SJCRH30 (cell line): Measurements from ENCODE around the gene AARS2. TPM values are rescaled to one million over a fixed set of nuclear protein-coding genes. Genes with fewer than 3 reads are reported as not detected.
A peak's percentile ranks its signal among the peaks of the same experiment; 100 is the strongest.
"Not testable (repeated sequence)": the region's sequence is repeated elsewhere in the genome, so short reads cannot be mapped to it uniquely, and the experiment has no call there.

ENCODE experiments used
- DNase-seq, 2 experiments: peaks; one replicate each; pipeline ENCODE4 v3.0.0-alpha.2; 2015 to 2020
- H3K27ac ChIP-seq: fragments of 250-450 bp; sonication (Bioruptor Pico); 2 replicates; pipeline ENCODE4 v1.5.1; 2020; ENCODE audit warnings: mild to moderate bottlenecking, moderate library complexity
- H3K27me3 ChIP-seq: fragments of 250-450 bp; sonication (Bioruptor Pico); 2 replicates; pipeline ENCODE4 v1.5.1; 2020; ENCODE audit warnings: mild to moderate bottlenecking, moderate library complexity
- H3K36me3 ChIP-seq: fragments of 250-450 bp; sonication (Bioruptor Pico); 2 replicates; pipeline ENCODE4 v1.5.1; 2020; ENCODE audit warnings: mild to moderate bottlenecking, moderate library complexity
- H3K4me1 ChIP-seq: fragments of 250-450 bp; sonication (Bioruptor Pico); 2 replicates; pipeline ENCODE4 v1.5.1; 2020; ENCODE audit warnings: mild to moderate bottlenecking, moderate library complexity
- H3K4me3 ChIP-seq: fragments of 250-450 bp; sonication (Bioruptor Pico); 2 replicates; pipeline ENCODE4 v1.5.1; 2020; ENCODE audit warnings: mild to moderate bottlenecking, moderate library complexity
- H3K9me3 ChIP-seq: fragments of 250-450 bp; sonication (Bioruptor Pico); replicated peaks from 2 replicates; pipeline ENCODE4 v1.5.1; 2020; ENCODE audit warnings: mild to moderate bottlenecking, moderate library complexity
- total RNA-seq: library from RNA; depleted of rRNA; stranded (reverse); fragments of >200 nt; shearing (Covaris generic); gene quantifications from 2 replicates; pipeline ENCODE4 v1.2.3, GENCODE V29; 2014

AARS2 gene
- total RNA-seq, 1 experiment from 2014 or later: 19.3 TPM

DNA sequence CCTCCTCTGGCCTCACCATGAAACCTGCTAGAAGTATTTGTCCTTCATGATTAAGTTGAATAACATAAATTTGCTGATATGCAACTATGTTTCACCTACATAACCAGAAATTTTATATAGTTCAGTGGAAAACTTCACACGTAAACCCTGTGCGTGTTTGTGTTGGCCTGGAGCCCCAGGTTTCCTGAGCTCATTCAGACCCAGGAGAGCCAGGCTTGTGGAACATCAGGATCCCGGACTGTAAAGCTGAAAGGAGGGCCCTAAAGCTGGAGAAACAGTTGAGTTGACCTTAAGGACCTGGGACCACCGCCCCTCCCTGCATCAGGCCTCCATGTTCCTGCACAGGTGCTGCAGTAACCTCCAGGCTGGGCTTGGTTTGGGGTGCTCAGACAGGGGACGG lies 26.2 kb upstream of the AARS2 start:
- no peaks in the 10 kb centered on the region for H3K9me3 ChIP-seq
- no peaks in the 10 kb centered on the region for H3K36me3 ChIP-seq
- H3K4me1 ChIP-seq: no peaks in the 10 kb centered on the region
- no peak for DNase-seq
- no peak overlapping the region for H3K27ac ChIP-seq
- H3K4me3 ChIP-seq: no peak overlapping the region
- 0 out of 2 replicates have a peak, but pooled peaks cover 4% of the 10 kb centered on the region for H3K27me3 ChIP-seq

DNA sequence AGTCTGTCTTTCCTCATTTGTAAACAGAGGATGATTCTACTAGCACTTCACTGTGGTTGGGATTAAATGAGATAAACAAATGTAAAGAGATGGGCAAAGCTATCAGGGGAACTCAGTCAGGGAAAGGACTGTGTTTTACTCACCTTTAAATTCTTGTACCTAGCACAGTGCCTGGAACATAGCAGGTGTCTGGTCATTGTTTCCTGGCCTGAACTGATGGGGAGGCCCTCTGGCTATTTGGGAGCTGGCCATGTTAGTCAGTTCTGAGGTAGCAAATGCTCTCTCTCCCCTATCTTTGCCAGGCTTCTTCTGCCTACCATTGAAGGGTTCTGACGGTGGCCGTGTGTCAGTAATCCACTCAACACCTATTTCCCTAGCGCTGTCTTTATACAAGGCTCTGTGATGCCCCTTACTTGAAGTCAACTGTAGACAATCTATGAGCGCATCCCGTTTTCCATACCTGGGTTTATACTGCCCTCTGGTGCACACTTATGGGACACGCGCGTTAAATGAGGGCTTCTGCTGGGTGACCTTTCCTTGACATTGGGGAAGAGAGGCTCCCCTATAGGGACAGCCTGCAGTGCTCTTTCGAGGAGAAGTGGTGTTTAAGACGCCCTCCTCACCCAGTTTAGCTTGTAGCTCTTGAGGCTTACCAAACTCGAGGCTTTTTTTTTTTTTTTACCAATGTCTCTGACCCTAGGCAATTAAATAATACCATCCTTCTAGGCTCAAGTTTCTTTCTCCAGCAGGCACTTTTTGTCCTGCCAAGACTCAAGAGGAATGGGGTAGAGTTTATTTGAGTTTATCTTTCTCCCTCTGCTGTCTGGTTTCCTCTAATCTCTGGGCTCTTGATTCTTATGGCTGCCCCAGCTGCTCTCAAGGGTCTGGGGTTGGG lies 25.3 kb upstream of the AARS2 start:
- Histone ChIP-seq H3K27ac (no peak overlapping the region), H3K4me3 (no peak overlapping the region), H3K9me3 (no peaks in the 10 kb centered on the region), H3K36me3 (no peaks in the 10 kb centered on the region), H3K27me3 (0 out of 2 replicates have a peak, but pooled peaks cover 4% of the 10 kb centered on the region), H3K4me1 (no peaks in the 10 kb centered on the region)
- DNase-seq: peak; percentile 39 to 84

DNA sequence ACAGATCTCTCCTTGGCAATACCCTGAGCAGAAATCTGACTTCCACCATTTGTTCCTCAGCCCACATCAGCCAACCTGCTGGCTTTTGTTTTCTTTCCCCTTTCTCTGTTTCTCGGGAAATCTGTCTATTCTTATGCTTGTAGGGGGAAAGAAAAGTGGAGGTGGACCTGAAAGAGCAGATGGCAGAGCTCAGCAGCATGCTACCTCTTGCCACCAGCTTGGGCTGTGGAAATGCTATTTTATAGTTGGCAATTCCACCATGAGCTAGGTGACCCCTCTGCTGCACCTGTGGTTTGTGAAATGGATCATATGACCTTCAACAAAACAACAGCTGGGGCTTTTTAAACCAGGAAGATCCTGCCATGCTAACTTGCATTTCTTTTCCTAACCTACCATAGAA lies 22.5 kb upstream of the AARS2 start:
- Histone ChIP-seq H3K36me3 (no peaks in the 10 kb centered on the region), H3K4me1 (peaks cover 14% of the 10 kb centered on the region), H3K27ac (no peak overlapping the region), H3K4me3 (no peak overlapping the region), H3K9me3 (no peaks in the 10 kb centered on the region), H3K27me3 (peaks cover 4% of the 10 kb centered on the region; the same call in 1 of the 2 replicates)
- no peak for DNase-seq

DNA sequence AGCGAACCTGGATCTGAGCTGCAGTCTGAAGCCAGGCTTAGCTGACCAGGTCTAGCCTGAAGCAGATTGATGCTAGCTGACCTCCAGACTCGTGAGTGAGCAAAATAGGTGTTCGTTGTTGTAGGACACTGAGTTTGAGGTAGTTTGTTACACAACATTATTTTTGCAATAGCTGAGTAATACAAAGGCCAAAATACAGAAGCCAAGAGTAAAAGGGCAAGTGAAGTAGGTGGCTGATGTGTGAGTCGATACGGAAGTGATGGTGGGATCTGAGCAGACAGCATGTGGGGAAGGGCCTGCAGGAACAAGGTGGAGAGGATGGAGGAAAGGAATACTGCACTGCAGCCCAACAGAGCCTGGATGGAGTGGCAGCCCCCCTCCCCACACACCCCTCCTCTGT lies 20.8 kb upstream of the AARS2 start:
- Histone ChIP-seq H3K9me3 (no peaks in the 10 kb centered on the region), H3K27ac (no peak overlapping the region), H3K36me3 (no peaks in the 10 kb centered on the region), H3K4me3 (no peak overlapping the region), H3K27me3 (peaks cover 12% of the 10 kb centered on the region), H3K4me1 (peaks cover 14% of the 10 kb centered on the region)
- no peak for DNase-seq

DNA sequence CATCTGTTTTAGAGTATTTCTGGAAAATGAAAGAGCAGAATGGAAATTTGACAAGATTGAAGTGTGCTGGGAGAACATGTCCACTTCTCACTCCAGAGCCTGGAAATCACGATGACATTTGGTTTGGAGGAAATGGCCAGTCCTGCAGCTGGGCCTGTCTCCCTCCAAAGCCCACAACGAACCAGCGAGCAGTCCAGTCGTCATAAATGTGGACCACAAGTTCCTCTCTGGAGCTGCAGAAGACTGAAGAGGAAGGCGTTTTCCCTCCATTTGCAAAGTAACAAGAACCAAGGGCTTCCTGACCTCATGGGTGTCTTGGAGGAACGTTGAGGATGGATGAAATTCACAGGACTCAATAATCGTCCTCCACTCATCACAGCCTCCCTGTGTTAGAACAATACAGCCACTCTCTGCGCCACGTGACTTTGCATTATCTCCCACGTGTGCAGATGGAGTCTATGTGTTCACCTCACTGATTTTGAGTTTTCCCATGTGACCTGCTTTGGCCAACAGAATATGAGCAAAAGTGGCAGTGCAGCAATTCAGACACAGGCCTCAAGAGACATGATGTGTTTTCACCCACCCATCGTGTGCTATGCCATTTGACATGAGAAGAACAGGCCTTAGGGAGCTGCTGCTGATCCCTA lies 20.2 kb upstream of the AARS2 start:
- H3K9me3 ChIP-seq: no peaks in the 10 kb centered on the region
- H3K27me3 ChIP-seq: peaks cover 15% of the 10 kb centered on the region
- no peaks in the 10 kb centered on the region for H3K36me3 ChIP-seq
- H3K4me3 ChIP-seq: no peak overlapping the region
- H3K27ac ChIP-seq: no peak overlapping the region
- DNase-seq: no peak
- H3K4me1 ChIP-seq: peaks cover 14% of the 10 kb centered on the region

DNA sequence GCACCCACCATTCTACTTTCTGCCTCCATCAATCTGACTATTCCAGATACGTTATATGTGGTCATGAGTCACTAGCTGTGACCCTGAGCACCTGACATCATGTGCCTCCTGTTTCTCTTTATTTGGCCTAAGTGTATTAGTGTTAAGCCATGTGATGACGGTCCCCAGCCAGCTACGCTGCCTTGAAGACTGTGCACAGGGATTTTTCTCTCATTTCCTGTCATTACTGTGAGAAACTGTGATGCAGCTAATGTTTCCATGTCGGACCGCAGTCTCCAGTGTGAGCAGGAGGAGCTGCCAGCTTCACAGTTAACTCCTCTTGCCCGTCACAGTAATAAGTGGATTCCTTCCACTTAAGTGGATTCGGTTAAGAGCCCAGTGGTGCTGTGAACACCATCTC lies 19.4 kb upstream of the AARS2 start:
- Histone ChIP-seq H3K4me1 (peaks cover 14% of the 10 kb centered on the region), H3K27ac (no peak overlapping the region), H3K9me3 (no peaks in the 10 kb centered on the region), H3K36me3 (no peaks in the 10 kb centered on the region), H3K27me3 (peaks cover 15% of the 10 kb centered on the region), H3K4me3 (no peak overlapping the region)
- peak; percentile 32 to 62 for DNase-seq

DNA sequence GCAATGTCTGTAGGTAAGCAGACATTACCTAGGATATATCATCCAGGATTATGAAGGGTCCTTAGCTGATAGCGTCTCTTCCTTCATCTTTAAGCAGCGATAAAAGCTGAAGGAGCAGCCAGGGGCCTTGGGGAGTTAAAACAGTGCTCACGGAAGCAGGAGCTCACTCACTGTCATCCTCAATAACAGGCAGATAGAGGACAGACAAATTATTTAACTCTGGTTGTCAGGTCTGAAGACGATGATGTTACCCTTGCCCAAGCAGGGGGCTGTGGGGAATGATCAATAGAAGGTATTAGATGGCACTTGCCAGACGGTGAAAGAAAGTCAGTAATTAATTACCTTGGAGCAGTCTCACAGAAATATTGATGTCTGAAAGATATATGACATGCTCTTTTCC lies 16.7 kb upstream of the AARS2 start:
- Histone ChIP-seq H3K4me1 (peaks cover 14% of the 10 kb centered on the region), H3K27me3 (peaks cover 11% of the 10 kb centered on the region)
- DNase-seq: no peak

DNA sequence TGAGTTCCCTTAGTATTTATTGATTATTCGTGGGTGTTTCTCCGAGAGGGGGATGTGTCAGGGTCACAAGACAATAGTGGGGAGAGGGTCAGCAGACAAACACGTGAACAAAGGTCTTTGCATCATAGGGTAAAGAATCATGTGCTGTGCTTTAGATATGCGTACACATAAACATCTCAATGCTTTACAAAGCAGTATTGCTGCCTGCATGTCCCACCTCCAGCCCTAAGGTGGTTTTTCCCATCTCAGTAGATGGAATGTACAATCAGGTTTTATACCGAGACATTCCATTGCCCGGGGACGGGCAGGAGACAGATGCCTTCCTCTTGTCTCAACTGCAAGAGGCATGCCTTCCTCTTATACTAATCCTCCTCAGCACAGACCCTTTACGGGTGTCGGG lies 15.1 kb upstream of the AARS2 start:
- not testable (repeated sequence) for H3K27ac ChIP-seq, H3K36me3 ChIP-seq, DNase-seq, H3K4me3 ChIP-seq, H3K9me3 ChIP-seq
- peaks cover 13% of the 10 kb centered on the region for H3K4me1 ChIP-seq
- peaks cover 11% of the 10 kb centered on the region for H3K27me3 ChIP-seq

More for the DNA sequence above, 16.7 kb upstream of the AARS2 start:
- Histone ChIP-seq H3K36me3 (no peaks in the 10 kb centered on the region), H3K27ac (no peak overlapping the region), H3K4me3 (no peak overlapping the region), H3K9me3 (no peaks in the 10 kb centered on the region)

DNA sequence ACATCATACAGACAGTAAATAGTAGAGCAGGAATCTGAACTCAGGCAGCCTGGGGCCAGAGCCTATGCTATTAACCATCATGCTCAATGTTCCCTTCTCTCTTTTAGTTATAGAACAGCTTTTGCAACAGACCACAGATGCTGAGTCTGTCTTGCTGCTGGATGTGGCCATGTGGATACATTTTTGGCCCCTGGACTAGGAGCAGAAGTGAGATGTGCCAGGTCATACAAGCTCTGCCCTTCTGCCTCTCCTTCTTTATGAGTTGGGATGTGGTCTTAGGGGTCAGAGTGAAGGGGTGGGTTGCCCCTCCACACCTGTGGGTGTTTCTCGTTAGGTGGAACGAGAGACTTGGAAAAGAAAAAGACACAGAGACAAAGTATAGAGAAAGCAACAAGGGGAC lies 14.6 kb upstream of the AARS2 start:
- DNase-seq: no peak
- Histone ChIP-seq H3K4me3 (no peak overlapping the region), H3K27me3 (peaks cover 11% of the 10 kb centered on the region), H3K36me3 (no peaks in the 10 kb centered on the region), H3K9me3 (no peaks in the 10 kb centered on the region), H3K4me1 (peaks cover 9% of the 10 kb centered on the region), H3K27ac (no peak overlapping the region)

DNA sequence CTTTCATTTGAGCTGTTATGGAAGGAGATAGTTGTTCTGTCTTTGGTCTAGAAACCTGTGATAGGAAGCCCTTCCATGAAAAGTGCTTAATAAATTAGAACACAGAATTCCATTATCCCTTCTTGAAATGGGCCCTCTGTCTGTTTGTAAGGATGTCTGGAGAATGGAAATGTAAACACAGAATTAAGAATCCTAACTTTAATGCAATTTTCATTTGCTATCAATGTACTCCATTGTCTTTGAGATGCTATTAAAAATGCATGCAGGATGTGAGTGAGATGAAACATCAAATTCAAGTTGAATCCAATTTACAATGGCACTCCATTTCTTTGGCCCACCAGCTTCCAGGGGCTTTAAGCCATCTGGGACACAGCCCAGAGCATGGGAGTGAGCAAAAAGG lies 13.9 kb upstream of the AARS2 start:
- Histone ChIP-seq H3K9me3 (no peaks in the 10 kb centered on the region), H3K27me3 (peaks cover 11% of the 10 kb centered on the region), H3K36me3 (no peaks in the 10 kb centered on the region), H3K4me1 (peaks cover 2% of the 10 kb centered on the region; the same call in 1 of the 2 replicates), H3K4me3 (no peak overlapping the region), H3K27ac (no peak overlapping the region)
- no peak for DNase-seq

DNA sequence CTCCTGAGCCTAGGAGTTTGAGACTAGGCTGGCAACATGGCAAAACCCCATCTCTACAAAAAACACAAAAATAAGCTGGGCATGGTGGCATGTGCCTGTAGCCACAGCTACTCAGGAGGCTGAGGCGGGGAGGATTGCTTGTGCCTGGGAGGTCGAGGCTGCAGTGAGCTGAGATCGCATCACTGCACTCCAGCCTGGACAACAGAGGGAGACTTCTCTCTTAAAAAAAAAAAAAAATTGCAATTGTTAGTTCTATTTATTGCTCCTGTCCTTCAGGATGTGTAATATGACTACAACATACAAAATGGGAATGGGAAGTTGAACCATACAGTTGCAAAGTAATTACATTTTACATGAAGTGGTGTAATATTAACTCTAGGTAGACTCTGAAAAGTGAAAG lies 8.1 kb upstream of the AARS2 start:
- Histone ChIP-seq H3K36me3 (no peaks in the 10 kb centered on the region), H3K4me3 (no peak overlapping the region), H3K27ac (no peak overlapping the region), H3K4me1 (no peaks in the 10 kb centered on the region), H3K9me3 (no peaks in the 10 kb centered on the region), H3K27me3 (0 out of 2 replicates have a peak, but pooled peaks cover 2% of the 10 kb centered on the region)
- DNase-seq: no peak

DNA sequence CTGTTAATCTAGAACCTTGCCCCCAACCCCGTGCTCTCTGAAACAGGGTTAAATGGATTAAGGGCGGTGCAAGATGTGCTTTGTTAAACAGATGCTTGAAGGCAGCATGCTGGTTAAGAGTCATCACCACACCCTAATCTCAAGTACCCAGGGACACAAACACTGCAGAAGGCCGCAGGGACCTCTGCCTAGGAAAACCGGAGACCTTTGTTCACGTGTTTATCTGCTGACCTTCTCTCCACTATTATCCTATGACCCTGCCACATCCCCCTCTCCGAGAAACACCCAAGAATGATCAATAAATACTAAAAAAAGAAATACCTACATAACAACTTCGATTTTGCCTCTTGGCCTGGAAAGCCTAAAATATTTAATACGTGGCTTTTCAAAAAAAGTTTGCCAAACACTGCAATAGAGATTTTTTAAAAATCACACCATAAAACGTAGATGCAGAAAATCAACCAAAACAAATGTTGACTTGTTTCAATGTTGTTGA lies 4.0 kb upstream of the AARS2 start:
- DNase-seq, H3K36me3 ChIP-seq, H3K9me3 ChIP-seq, H3K27ac ChIP-seq, H3K4me3 ChIP-seq, H3K4me1 ChIP-seq, H3K27me3 ChIP-seq: not testable (repeated sequence)

DNA sequence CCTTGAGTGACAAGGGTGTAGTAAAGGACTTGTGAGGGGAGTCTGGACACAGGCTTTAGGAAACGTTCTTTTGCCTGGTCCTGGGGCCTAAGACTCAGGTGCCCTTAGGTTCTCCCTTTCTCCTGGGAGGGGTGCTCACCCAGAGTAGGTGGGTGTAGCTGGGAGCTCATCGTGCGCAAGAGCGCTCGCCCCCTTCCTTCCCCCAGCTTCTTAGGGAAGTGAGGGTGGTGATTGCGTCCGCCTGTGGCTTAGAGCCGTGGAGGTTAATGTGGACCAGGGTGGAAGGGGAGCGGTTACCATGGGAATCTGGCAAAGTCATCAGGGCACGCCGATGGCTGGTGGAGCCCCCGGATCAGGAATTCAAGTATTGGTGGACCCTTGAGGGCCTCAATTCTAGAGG lies 3.3 kb upstream of the AARS2 start:
- no peak for DNase-seq
- Histone ChIP-seq H3K4me3 (no peak overlapping the region), H3K27ac (no peak overlapping the region), H3K4me1 (peaks cover 3% of the 10 kb centered on the region; the same call in 1 of the 2 replicates), H3K27me3 (0 out of 2 replicates have a peak, but pooled peaks cover 2% of the 10 kb centered on the region), H3K36me3 (no peaks in the 10 kb centered on the region), H3K9me3 (no peaks in the 10 kb centered on the region)

DNA sequence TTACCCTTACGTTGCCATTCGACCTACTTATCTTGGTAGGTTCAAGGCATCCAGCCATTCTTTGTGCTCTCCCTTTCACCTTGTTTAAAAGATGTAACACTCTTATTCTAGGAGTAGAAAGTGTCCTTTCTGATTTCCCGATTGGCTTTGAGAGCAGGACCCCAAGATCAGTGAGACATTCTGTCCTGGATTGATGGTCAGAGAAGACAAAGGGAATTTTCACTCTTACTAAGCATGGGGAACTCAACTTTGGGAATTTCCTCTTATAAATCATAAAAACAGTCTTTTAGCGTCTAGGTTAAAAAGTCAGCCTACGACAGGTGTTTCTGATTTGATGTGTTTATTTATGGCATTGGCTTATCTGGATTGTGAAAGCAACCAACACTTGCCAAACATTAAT lies 2.8 kb upstream of the AARS2 start:
- no peak overlapping the region for H3K27ac ChIP-seq
- H3K4me1 ChIP-seq: peaks cover 3% of the 10 kb centered on the region; the same call in 1 of the 2 replicates
- 0 out of 2 replicates have a peak, but pooled peaks cover 2% of the 10 kb centered on the region for H3K27me3 ChIP-seq
- H3K36me3 ChIP-seq: peaks cover under 1% of the 10 kb centered on the region; the same call in 1 of the 2 replicates
- DNase-seq: no peak
- no peaks in the 10 kb centered on the region for H3K9me3 ChIP-seq
- no peak overlapping the region for H3K4me3 ChIP-seq

DNA sequence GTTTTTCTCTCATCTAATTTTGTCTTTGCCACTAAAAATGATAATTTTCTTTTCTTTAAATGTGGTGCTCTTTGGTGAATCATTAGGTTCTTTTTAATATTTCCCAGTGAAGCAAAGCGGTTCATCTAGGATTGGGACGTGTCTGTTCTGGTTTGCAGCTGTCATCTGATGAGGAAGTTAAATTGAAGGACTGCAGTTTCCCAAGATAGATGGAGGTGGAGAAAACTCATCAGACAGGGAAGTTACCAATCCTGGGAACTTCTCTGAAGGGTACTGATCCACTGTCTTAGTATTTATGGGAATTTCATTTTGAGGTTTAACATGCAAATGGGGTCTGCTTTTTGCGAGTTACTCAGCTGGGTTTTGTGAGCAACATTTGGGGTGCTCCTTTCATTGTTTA lies 2.4 kb upstream of the AARS2 start:
- DNase-seq: no peak
- no peak overlapping the region for H3K4me3 ChIP-seq
- no peaks in the 10 kb centered on the region for H3K9me3 ChIP-seq
- H3K27me3 ChIP-seq: 0 out of 2 replicates have a peak, but pooled peaks cover 2% of the 10 kb centered on the region
- no peak overlapping the region for H3K27ac ChIP-seq
- H3K36me3 ChIP-seq: peaks cover 4% of the 10 kb centered on the region; the same call in 1 of the 2 replicates
- peaks cover 3% of the 10 kb centered on the region; the same call in 1 of the 2 replicates for H3K4me1 ChIP-seq
